NCI-H748 (cell line): ENCODE measurements around the gene NLRP14.

Experiments used
- DNase-seq: peaks from one replicate; lab custom pipeline; 2025; ENCODE audit not compliant: unreplicated experiment; lab: John Stamatoyannopoulos, UW

NLRP14 gene

GRCh38 chr11:7020183-7020917, at the start of gene NLRP14, which contains the start of gene ZNF214:
TSS of gene NLRP14 (plus strand) at chr11:7020479. CDS start at chr11:7038587, 18,108 bp downstream.
TSS of gene ZNF214 (minus strand) at chr11:7020346. CDS start at chr11:7002835, 17,511 bp downstream.
- peak; percentile 94 for DNase-seq

DNA sequence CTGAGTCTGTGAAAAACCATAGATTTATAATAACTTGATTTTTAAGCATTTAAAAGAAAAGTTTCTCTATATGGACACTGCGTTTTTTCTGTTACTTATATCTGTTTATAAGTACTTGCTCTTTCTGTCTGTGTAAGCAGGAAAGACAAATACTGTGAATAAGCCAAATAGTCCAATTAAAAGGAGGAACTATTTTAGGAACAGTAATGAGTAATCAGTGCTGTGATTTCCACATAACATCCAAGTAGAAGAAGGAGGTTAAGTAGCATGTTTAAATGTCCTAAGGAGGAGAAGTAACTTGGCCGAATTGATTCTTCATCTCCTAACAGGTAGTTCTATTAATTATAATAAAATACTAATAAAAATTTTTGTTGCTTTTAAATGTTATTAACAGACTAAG, 40.9 kb upstream of the NLRP14 start:
- DNase-seq, result no peak

DNA sequence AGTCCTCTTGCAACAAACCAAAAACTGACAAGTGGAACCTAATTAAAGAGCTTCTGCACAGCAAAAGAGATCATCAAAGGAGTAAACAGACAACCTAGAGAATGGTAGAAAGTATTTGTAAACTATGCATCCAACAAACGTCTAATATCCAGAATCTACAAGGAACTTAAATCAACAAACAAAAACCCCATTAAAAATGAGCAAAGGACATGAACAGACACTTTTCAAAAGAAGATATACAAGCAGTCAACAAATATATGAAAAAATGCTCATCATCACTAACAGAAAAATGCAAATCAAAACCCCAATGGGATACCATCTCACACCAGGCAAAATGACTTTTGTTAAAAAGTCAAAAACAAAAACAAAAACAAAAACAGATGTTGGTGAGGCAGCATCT, 33.8 kb upstream of the NLRP14 start:
- DNase-seq, result no peak

GRCh38 chr11:6988506-6988905, 31.8 kb upstream of the NLRP14 start:
- no peak for DNase-seq

DNA sequence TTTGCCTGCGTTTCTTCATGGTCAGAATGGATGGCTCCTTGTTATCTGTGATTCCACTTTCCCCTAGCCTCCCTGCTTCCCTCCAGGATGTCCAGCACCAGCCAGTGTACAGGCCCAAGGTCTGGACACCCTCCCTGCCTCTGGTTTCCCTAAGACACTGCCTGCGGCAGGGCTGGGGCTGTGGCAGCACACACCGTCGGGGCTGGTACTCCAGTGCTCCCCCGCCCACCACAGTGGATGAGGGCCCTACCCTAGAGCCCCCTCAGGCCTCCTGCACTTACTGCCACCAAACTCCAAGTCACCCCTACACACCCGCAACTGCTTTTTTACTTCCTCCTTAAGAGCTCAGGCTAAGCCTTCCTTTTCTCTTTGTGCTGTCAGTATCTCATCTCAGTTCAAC, 29.1 kb upstream of the NLRP14 start:
- no peak for DNase-seq

- DNase-seq, result no peak
Observed at GRCh38 chr11:6992026-6992425, 28.3 kb upstream of the NLRP14 start.

DNA sequence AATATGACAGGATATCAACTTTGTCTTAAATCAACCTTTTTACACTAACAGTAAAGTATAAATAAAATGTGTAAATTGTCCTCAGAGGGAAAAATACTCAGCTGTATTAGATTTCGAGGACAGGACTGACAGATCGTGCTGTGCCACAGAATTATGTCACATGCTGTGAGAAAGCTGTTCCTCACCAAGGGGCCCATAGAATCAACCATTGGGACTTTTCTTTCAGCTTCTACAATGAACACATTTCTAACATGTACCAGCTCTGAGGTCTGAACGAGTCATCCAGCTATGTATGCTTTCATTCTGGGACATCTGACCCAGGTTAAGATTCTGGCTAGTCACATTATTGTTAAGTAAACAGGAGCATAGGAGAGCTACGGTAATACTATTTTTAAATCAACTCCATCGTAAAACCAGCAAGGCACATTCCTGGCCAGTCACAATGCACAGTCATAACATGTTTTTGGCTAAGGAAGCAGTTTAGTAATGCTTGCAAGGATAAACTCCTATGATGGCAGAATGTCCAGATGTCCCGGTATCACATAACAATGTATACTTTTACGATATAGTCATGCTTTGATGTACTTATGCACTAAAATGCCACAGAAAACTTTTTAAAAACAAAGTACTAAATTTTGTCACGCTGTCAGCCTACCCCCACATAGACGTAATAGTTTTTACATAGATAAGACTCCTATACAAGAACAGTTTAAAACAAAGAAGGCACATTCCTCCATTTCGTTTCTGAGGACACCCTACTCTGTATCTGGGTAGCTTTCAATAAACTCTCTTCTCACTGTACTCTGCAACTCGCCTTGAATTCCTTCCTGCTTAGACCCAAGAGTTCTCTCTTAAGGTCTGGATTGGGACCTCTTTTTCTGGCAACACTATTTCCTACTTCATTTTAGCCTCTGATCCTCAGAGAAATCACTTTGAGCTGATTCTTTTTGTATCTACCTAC, 27.5 kb upstream of the NLRP14 start:
- no peak for DNase-seq

DNA sequence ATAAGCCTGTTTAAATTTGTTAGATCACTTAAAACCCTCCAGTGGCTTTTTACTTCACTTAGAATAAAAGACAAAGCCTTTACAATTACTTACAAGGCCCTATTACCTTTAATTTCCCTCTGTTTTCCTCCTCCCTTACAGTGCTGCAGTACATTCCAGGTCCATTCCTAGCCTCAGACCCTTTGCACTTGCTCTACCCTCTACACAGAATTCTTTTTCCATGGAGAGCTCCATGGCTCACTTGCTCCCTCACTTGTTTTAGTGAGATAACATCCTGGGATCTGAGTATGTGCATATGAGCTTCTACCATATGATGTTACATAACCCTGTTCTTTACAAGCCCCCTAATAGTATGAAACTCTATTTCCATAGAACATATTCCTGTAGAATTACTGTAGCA, 24.6 kb upstream of the NLRP14 start:
- DNase-seq, result no peak

GRCh38 chr11:7004482-7004881, 15.8 kb upstream of the NLRP14 start:
- DNase-seq, result no peak

GRCh38 chr11:7014118-7014517, 6.2 kb upstream of the NLRP14 start:
- DNase-seq, result no peak

- no peak for DNase-seq
Observed at GRCh38 chr11:7016011-7016410, 4.3 kb upstream of the NLRP14 start.

DNA sequence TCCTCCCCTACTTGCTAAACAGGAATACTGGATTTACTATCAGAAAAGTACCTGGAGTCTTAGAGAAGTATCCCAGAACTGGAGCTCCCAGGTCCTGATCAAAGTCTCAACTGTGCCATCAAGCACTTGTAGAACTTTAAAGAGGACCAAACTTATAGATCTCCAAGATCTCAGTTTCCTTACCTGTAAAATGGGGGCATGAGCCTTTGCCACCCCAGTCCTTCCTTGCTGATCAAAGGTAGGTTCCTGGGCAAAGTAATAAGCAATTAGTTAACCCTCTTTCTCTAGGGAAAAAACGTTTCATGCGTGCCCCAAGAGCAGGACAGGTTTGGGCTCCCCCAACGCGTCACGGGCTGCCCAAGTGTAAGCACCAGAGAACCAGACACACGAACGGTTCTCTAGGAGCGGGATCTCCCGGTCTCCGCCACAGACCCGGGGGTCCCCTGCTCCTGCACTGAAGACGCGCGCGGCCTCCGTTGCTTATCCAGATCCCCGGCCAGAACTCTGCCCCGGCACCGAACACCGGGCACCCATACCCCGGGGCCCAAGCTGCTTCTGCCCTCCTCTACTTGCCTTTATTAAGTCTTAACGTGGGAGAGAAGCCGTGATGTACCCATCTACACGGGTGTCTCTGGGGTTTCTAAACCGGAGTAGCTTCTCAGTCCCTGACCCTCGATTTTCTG, 638 bp upstream of the NLRP14 start:
- DNase-seq, result peak; percentile 68

DNA sequence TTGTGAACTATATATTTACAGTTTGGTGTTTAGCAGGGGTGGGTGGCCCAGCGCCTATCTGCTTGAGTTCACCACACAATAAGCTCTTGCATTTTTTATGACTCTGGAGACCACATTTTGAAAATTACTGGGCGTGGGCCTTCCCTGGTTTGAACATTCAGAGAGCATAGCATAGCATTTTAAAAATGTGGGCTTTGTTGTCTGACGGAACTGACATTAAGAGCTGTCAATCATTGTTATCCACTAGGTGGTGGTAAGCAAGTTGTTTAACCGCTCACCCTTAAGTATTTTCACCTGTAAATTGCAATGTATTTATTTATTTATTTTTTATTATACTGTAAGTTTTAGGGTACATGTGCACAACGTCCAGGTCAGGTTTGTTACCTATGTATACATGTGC, 1.0 kb downstream of the NLRP14 start:
- DNase-seq, result peak; percentile 24

GRCh38 chr11:7028141-7028540, 7.9 kb downstream of the NLRP14 start:
- DNase-seq, result no peak

DNA sequence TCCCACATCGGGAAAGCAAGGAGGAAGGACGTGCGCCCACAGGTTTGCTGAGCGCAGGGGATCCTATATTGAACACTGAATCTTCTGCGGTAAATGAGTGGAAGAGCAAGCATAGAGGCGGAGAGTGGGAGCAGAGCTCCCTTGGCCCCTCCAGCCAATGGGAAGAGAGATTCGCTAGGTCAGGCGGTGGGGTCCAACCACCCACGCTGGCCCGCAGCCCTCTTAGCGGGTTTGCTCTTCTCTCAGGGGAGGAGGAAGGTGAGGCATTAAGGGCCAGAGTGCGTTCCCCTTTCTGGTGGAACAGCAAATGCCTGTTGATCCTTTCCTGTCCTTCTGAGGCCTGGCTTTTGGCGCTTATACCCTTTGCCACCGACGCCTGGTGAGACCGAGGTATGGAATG, 10.6 kb downstream of the NLRP14 start:
- no peak for DNase-seq

- peak; percentile 29 for DNase-seq
Observed at GRCh38 chr11:7031471-7031871, 11.2 kb downstream of the NLRP14 start.

DNA sequence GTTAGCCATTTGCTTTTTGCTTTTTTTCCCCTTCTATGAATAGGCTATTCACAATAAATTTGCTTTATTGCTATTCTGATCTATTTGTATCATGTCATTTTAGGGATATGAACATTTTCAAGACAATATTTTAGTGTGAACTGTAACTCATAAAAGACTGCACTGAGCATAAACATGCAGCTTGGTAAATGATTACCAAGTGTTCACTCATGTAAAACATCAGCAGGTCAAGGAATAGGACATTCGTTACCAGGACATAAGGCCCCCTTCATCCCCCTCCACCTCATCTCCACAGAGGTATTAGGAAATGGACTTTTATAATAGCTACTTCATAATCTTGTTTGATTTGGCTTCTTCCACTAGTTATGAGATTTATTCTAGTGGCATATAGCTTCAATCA, 12.4 kb downstream of the NLRP14 start:
- no peak for DNase-seq

DNA sequence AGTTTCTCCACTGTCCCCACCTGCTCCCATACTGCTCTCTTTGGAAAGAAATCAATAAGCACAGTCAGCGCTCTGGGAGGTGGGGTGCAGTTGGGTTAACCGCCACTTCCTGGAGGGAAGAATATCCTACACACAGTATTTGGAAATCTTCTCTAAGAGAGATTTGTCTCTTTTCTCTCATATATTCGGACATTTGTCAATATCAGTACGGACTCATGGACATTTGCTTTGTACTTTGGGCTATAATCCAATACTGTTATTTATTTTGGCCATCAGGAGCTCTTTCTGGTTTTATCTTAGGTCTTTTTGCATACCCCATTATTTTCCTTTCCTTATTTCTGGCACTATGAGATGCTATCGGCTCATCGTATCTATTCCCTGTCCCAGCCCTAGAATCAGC, 13.7 kb downstream of the NLRP14 start:
- no peak for DNase-seq

DNA sequence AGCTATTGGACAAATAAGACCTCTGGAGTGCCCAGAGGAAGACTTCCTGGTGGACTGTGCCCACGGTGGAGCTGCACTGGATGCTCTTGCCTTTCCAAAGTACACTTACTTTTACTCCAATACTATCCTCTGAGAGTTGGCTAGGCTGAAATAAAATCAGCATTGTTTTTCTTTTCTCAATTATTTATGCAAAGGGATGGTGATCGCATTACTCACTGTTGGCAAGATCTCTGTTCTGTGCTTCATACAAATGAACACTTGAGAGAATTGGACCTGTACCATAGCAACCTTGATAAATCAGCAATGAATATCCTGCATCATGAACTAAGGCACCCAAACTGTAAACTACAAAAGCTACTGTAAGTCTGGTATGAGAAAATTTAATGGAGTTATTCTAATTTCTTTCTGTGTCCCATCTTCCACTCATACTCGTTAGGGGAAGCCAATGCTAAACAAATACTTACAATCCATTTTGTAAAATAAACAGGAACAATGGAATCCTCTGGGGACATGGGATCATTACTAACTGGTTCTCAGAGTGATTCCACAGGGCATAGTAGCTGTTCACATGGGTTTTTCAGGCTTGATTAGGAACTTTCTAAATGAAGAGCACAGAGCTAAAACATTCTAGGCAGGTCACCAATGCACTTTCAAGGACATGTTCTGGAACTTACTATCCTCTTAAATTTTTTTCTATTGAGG, 26.3 kb downstream of the NLRP14 start:
- no peak for DNase-seq

DNA sequence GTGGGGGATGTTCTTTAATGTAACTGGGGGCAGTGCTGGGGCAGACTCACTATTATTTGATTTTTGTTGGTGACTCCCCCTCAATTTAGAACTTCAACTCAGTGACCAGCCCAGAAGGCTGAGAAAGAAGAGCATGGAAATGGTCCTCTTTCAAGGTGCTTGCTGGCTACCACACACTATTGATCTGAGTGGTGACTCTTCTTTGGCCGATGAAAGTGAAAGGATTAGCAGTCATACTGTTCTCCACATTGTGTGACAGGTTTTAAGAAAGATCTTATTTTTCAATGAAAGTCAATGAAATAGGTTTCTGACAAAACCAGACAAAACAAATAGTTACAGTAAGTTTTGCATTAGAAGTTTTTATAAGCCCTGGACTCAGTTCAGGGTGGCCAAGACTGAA, 29.9 kb downstream of the NLRP14 start:
- no peak for DNase-seq
